Aorta (tissue), 5 donors: ENCODE data around the gene CD69. TPM values are rescaled to one million over a fixed set of nuclear protein-coding genes. Genes with fewer than 3 reads are reported as not detected.

Source experiments
- ATAC-seq: fragments of 200-7000 bp; cut with Tn5 transposase; one replicate; pipeline ENCODE4 v1.9.1; 2022; ENCODE audit warnings: moderate library complexity; ENCODE audit not compliant: low FRiP score
- DNase-seq, 2 donors: peaks; one replicate each; pipeline ENCODE4 v3.0.0-alpha.2; 2020
- H3K27ac ChIP-seq, 2 donors: one replicate each; pipeline ENCODE4 v1.5.1; 2013; ENCODE audit warnings: low read length in 2 of 2, mild to moderate bottlenecking in 2 of 2, moderate library complexity in 2 of 2, control low read depth in 1 of 2, inconsistent platforms in 1 of 2, low read depth in 1 of 2
- H3K27me3 ChIP-seq, 2 donors: one replicate each; pipeline ENCODE4 v1.6.1; 2013; ENCODE audit warnings: control low read depth in 1 of 2, low read length in 1 of 2, mild to moderate bottlenecking in 1 of 2, moderate library complexity in 1 of 2; ENCODE audit not compliant: insufficient read depth in 2 of 2, control insufficient read depth in 1 of 2
- H3K36me3 ChIP-seq, 2 donors: one replicate each; pipeline ENCODE4 v1.6.1; 2013; ENCODE audit warnings: control low read depth in 1 of 2, low read length in 1 of 2, mild to moderate bottlenecking in 1 of 2; ENCODE audit not compliant: insufficient read depth in 2 of 2, control insufficient read depth in 1 of 2
- H3K4me1 ChIP-seq, 2 donors: one replicate each; pipeline ENCODE4 v1.6.1; 2013; ENCODE audit warnings: low read length in 2 of 2, control low read depth in 1 of 2, mild to moderate bottlenecking in 1 of 2, moderate library complexity in 1 of 2; ENCODE audit not compliant: insufficient read depth in 2 of 2, control insufficient read depth in 1 of 2
- H3K4me3 ChIP-seq, 2 donors: one replicate each; pipeline ENCODE4 v1.5.1; 2013; ENCODE audit warnings: low read length in 2 of 2, control low read depth in 1 of 2, mild to moderate bottlenecking in 1 of 2
- H3K9me3 ChIP-seq: one replicate; pipeline ENCODE4 v1.6.1; 2013; ENCODE audit warnings: mild to moderate bottlenecking, low read length; ENCODE audit not compliant: control insufficient read depth
- whole genome bisulfite sequencing, 2 donors: extraction: QIAGEN DNeasy Blood & Tissue Kit; methylation state at CpG; one replicate each; pipeline ENCODE4 v1.1.7; 2013; 5-methylcytosine and 5-hydroxymethylcytosine counted together
- intact Hi-C, 2 donors: fragments of 100-400 bp; cut with DNase I; formaldehyde crosslinking; loops; one replicate each; pipeline versions ENCODE4 v1.14.2 to v1.15.0; 2022
- polyA plus RNA-seq, 2 donors: library from polyadenylated mRNA; stranded (reverse); fragments of 200-250 nt; gene quantifications; one replicate each; pipeline ENCODE4 v1.2.3, GENCODE V29; 2013
- total RNA-seq, 2 donors: library from RNA; stranded (reverse); fragmentation: NEBNext Ultra II Directional; extraction: Animal tissue kit (Norgen Biotek cat#: 25700); gene quantifications; one replicate each; pipeline ENCODE4 v1.2.1, GENCODE V29; 2021
- donor health status: healthy with polysubstance abuse.
- donor health status: Bipolar disorder and iron deficiency.
- donor health status: DM: no; HTN: no; CAD: no.
- donor health status: DM: no; HTN: no; CAD: no.
- donor health status: DM: yes; HTN: yes; CAD: no.

CD69 gene
- total and polyA plus RNA-seq, 4 donors: 0.59 to 8.4 (median 4.4) TPM; not detected in 1

GRCh38 chr12:9784816-9785215 is 24.1 kb upstream of the CD69 start:
- WGBS, 2 donors: 51 to 57% methylated on average over 3 of the region's 3 CpGs
- intact Hi-C loops: no loop called here
- Histone ChIP-seq H3K4me3 (no peak overlapping the region), H3K4me1 (no peaks in the 10 kb centered on the region), H3K27ac (no peak overlapping the region), H3K9me3 (no peaks in the 10 kb centered on the region), H3K27me3 (no peaks in the 10 kb centered on the region), H3K36me3 (no peaks in the 10 kb centered on the region)
- ATAC-seq (no peak), DNase-seq (no peak)

DNA sequence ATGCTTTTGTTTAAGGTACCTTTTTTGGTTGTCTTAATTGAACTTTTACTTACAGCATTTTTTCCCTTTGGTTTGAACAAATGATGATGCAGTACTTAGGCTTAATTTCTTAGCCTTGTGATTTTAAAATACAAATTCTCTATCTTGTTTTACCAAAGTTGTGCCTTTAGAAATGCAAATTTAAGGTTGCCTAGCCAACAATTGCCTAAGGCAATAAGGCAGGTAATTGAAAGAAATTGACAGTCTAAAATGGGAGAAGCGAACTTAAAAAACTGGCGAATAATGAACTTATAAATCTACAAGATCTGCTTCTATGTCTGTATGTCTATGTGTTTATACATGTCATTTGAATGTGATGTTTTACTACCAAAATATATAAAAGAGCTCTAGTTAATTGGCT is 23.6 kb upstream of the CD69 start:
- Histone ChIP-seq H3K27me3 (no peaks in the 10 kb centered on the region), H3K4me3 (no peak overlapping the region), H3K27ac (no peak overlapping the region), H3K9me3 (no peaks in the 10 kb centered on the region), H3K4me1 (no peaks in the 10 kb centered on the region), H3K36me3 (no peaks in the 10 kb centered on the region)
- no peak for DNase-seq
- ATAC-seq: no peak
- intact Hi-C loops: no loop called here
- 85 to 86% methylated on average over 2 of the region's 2 CpGs for WGBS, 2 donors

GRCh38 chr12:9782547-9783382 is 22.1 kb upstream of the CD69 start:
- Histone ChIP-seq H3K27me3 (no peaks in the 10 kb centered on the region), H3K9me3 (no peaks in the 10 kb centered on the region), H3K27ac (no peak overlapping the region), H3K36me3 (no peaks in the 10 kb centered on the region), H3K4me3 (no peak overlapping the region), H3K4me1 (no peaks in the 10 kb centered on the region)
- intact Hi-C loops: no loop called here
- WGBS, 2 donors: 58 to 69% methylated on average over 7 of the region's 7 CpGs
- no peak for ATAC-seq
- DNase-seq: no peak

DNA sequence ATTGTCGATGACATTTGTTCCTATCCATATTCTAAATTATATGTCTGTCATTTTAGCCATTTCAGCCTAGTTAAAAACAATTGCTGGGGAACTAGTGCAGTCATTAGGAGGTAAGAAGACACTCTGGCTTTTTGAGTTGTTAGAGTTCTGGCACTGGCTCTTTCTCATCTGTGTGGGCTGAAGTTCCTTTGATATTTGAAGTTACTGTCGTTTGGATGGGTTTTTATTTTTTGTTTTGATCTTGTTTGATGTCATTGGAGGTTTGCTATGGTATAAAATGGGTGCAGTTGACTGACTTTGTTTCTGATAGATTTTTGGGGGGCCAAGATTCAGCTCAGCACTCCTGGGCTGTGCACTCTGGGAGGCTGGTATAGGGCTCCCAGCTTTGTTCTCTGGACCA is 20.7 kb upstream of the CD69 start:
- no peaks in the 10 kb centered on the region for H3K36me3 ChIP-seq
- 77 to 82% methylated on average over 2 of the region's 2 CpGs for WGBS, 2 donors
- no peaks in the 10 kb centered on the region for H3K4me1 ChIP-seq
- DNase-seq (no peak), ATAC-seq (no peak)
- H3K27me3 ChIP-seq: no peaks in the 10 kb centered on the region
- no peak overlapping the region for H3K4me3 ChIP-seq
- intact Hi-C loops: no loop called here
- no peak overlapping the region for H3K27ac ChIP-seq
- H3K9me3 ChIP-seq: no peaks in the 10 kb centered on the region

GRCh38 chr12:9779209-9779608 is 18.5 kb upstream of the CD69 start:
- H3K27ac ChIP-seq: no peak overlapping the region
- 60 to 67% methylated on average over 4 of the region's 4 CpGs for WGBS, 2 donors
- no peaks in the 10 kb centered on the region for H3K27me3 ChIP-seq
- H3K36me3 ChIP-seq: no peaks in the 10 kb centered on the region
- no peak for ATAC-seq
- DNase-seq: no peak
- no peaks in the 10 kb centered on the region for H3K9me3 ChIP-seq
- H3K4me1 ChIP-seq: no peaks in the 10 kb centered on the region
- H3K4me3 ChIP-seq: no peak overlapping the region
- intact Hi-C loops: no loop called here

DNA sequence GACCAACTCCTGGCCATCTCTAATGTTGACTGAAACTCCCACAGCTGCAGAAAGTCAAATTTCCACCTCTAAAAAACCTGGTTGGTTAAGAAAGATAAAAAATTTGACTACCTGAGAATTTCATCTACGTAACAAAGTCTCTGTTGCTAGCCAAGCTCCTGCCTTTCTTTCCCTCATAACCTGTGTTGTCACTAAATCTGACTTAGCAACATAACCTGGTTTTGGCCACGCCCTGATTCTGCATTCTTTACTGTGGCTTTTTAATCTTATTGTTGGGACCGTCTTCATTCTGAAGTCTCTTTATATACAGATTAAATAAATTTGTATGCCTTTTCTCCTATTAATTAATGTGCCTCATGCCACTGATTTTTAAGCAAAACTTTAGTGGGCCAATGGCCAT is 16.1 kb upstream of the CD69 start:
- ATAC-seq (no peak), DNase-seq (no peak)
- H3K4me1 ChIP-seq: no peaks in the 10 kb centered on the region
- no peaks in the 10 kb centered on the region for H3K27me3 ChIP-seq
- no peak overlapping the region for H3K4me3 ChIP-seq
- WGBS, 2 donors: 72 to 81% methylated on average over 3 of the region's 3 CpGs
- intact Hi-C loops: no loop called here
- no peaks in the 10 kb centered on the region for H3K9me3 ChIP-seq
- no peaks in the 10 kb centered on the region for H3K36me3 ChIP-seq
- H3K27ac ChIP-seq: no peak overlapping the region

- H3K27me3 ChIP-seq: no peaks in the 10 kb centered on the region
- DNase-seq (no peak), ATAC-seq (no peak)
- H3K4me1 ChIP-seq: no peaks in the 10 kb centered on the region
- H3K36me3 ChIP-seq: no peaks in the 10 kb centered on the region
- intact Hi-C loops: no loop called here
- no peak overlapping the region for H3K4me3 ChIP-seq
- 77 to 78% methylated on average over 2 of the region's 2 CpGs for WGBS, 2 donors
- no peaks in the 10 kb centered on the region for H3K9me3 ChIP-seq
- no peak overlapping the region for H3K27ac ChIP-seq
Measured at GRCh38 chr12:9773216-9773877, 12.6 kb upstream of the CD69 start.

DNA sequence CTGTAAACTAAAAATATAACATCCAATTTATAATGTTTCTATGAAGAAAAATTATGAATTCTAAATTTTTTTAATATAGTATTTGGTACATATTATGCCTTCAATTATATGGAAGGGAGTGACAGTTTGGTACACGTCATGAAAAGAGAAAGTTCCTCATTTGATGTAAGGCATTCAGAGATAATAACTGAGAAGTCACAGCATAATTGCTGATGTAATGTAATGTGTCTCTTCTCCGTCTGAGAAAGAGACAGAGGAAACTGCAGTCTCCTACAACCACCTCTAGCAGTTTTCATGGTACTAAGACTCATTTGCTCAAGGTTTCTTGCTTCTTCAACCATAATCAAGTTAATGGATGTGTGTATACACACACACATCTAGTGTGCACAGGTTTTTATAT is 2.3 kb upstream of the CD69 start:
- Histone ChIP-seq H3K36me3 (no peaks in the 10 kb centered on the region), H3K4me3 (no peak overlapping the region), H3K4me1 (no peaks in the 10 kb centered on the region), H3K27ac (no peak overlapping the region), H3K9me3 (no peaks in the 10 kb centered on the region), H3K27me3 (no peaks in the 10 kb centered on the region)
- no peak for DNase-seq
- 46 to 50% methylated on average over 2 of the region's 2 CpGs for WGBS, 2 donors
- ATAC-seq: no peak
- intact Hi-C loops: no loop called here

- DNase-seq: no peak
- H3K27ac ChIP-seq: no peak overlapping the region
- no peak for ATAC-seq
- intact Hi-C loops: no loop called here
- H3K4me3 ChIP-seq: no peak overlapping the region
- WGBS, 2 donors: 88 to 93% methylated on average over 5 of the region's 5 CpGs
- no peaks in the 10 kb centered on the region for H3K4me1 ChIP-seq
- H3K27me3 ChIP-seq: no peaks in the 10 kb centered on the region
- no peaks in the 10 kb centered on the region for H3K9me3 ChIP-seq
- no peaks in the 10 kb centered on the region for H3K36me3 ChIP-seq
Measured at GRCh38 chr12:9762369-9762768, 1.7 kb upstream of the CD69 start.
